GM21786 (cell line): ENCODE data around the gene FAM72C.
"Not testable (repeated sequence)": the region's sequence is repeated elsewhere in the genome, so short reads cannot be mapped to it uniquely, and the experiment has no call there.

Experiments
- ATAC-seq: cut with Tn5 transposase; IDR thresholded peaks from one replicate; pipeline ENCODE4 v1.9.1; 2021; ENCODE audit not compliant: unreplicated experiment

Gene FAM72C

GRCh38 chr1:143913705-143914104 lies 58.1 kb downstream of the FAM72C start:
- not testable (repeated sequence) for ATAC-seq
